CD4-positive, alpha-beta memory T cell (primary cell): ENCODE results near the gene SLC4A11. TPM values are rescaled to one million over a fixed set of nuclear protein-coding genes. Genes with fewer than 3 reads are reported as not detected.

Experiments used
- CTCF ChIA-PET: fragments of 350-600 bp; sonication (Branson Sonifier 250); formaldehyde crosslinking; loops from one replicate; lab custom pipeline; 2021; ENCODE audit warnings: inconsistent platforms; ENCODE audit not compliant: partially characterized antibody; lab: Charles Lee
- POLR2A ChIA-PET: fragments of 350-600 bp; sonication (Branson Sonifier 250); formaldehyde crosslinking; loops from one replicate; lab custom pipeline; 2021; ENCODE audit not compliant: partially characterized antibody; lab: Charles Lee
- DNase-seq, 5 donors: peaks; one replicate each; pipeline versions ENCODE4 v3.0.0 to v3.0.0-alpha.2; 2020 to 2022; ENCODE audit warnings: mixed read lengths in 1 of 5
- H3K27ac ChIP-seq: one replicate; pipeline ENCODE4 v1.7.0; 2013; ENCODE audit warnings: low read depth, low read length
- H3K27me3 ChIP-seq: 2 replicates; pipeline ENCODE4 v1.7.0; 2013; ENCODE audit warnings: mild to moderate bottlenecking, low read length, moderate library complexity; ENCODE audit not compliant: insufficient read depth
- H3K36me3 ChIP-seq: 2 replicates; pipeline ENCODE4 v1.7.0; 2013; ENCODE audit warnings: mild to moderate bottlenecking, low read length, moderate library complexity; ENCODE audit not compliant: insufficient read depth
- H3K4me1 ChIP-seq: 2 replicates; pipeline ENCODE4 v1.7.0; 2013; ENCODE audit warnings: mild to moderate bottlenecking, low read length, moderate library complexity; ENCODE audit not compliant: insufficient read depth
- H3K4me3 ChIP-seq, 2 donors: one replicate each; pipeline ENCODE4 v1.7.0; 2013; ENCODE audit warnings: low read length in 2 of 2, mild to moderate bottlenecking in 1 of 2
- H3K9me3 ChIP-seq, 2 donors: one replicate each; pipeline ENCODE4 v1.7.0; 2013; ENCODE audit warnings: low read length in 2 of 2, control low read depth in 1 of 2; ENCODE audit not compliant: control insufficient read depth in 1 of 2
- H3K27ac Mint-ChIP-seq, 7 donors: one replicate each; pipeline ENCODE4 v1.8.0; 2020 to 2021; ENCODE audit warnings: mixed read lengths in 7 of 7, mild to moderate bottlenecking in 6 of 7, inconsistent platforms in 3 of 7, moderate library complexity in 3 of 7
- H3K27me3 Mint-ChIP-seq, 2 donors: one replicate each; pipeline ENCODE4 v1.8.0; 2020 to 2021; ENCODE audit warnings: mixed read lengths in 2 of 2
- H3K36me3 Mint-ChIP-seq, 2 donors: one replicate each; pipeline ENCODE4 v1.8.0; 2020 to 2021; ENCODE audit warnings: mixed read lengths in 2 of 2, inconsistent platforms in 1 of 2, mild to moderate bottlenecking in 1 of 2
- H3K4me1 Mint-ChIP-seq, 4 donors: one replicate each; pipeline ENCODE4 v1.8.0; 2020 to 2021; ENCODE audit warnings: mixed read lengths in 4 of 4, mild to moderate bottlenecking in 1 of 4
- H3K4me3 Mint-ChIP-seq, 8 donors: one replicate each; pipeline ENCODE4 v1.8.0; 2020 to 2021; ENCODE audit warnings: mixed read lengths in 8 of 8, mild to moderate bottlenecking in 7 of 8, moderate library complexity in 6 of 8, inconsistent platforms in 3 of 8
- H3K9me3 Mint-ChIP-seq, 8 donors: one replicate each; pipeline ENCODE4 v1.8.0; 2020 to 2021; ENCODE audit warnings: mixed read lengths in 8 of 8, mild to moderate bottlenecking in 5 of 8, inconsistent platforms in 3 of 8, moderate library complexity in 1 of 8
- intact Hi-C: fragments of 100-400 bp; cut with micrococcal nuclease; formaldehyde crosslinking; loops from one replicate; pipeline ENCODE4 v1.15.1; 2023
- polyA plus RNA-seq, 2 donors: library from polyadenylated mRNA; unstranded; fragments of 300-500 nt; fragmentation: Illumina TruSeq; gene quantifications; one replicate each; pipeline ENCODE4 v1.2.3, GENCODE V29; 2021
- total RNA-seq, 2 experiments: library from RNA; stranded (reverse); gene quantifications; one replicate each; pipeline ENCODE4 v1.2.3, GENCODE V29; 2021

SLC4A11 gene
- total and polyA plus RNA-seq, 4 experiments from 2014 or later: 0.35 to 0.83 (median 0.37) TPM; not detected in 1

- intact Hi-C loops: no loop called here
- Mint-ChIP-seq H3K4me3 (no peak overlapping the region), H3K27ac (no peak overlapping the region), H3K27me3 (peaks cover 9 to 11% of the 10 kb centered on the region in 2 donors), H3K9me3 (no peaks in the 10 kb centered on the region), H3K4me1 (peaks cover 0 to 6% (median 2%) of the 10 kb centered on the region in 4 donors), H3K36me3 (no peaks in the 10 kb centered on the region)
- no peaks in the 10 kb centered on the region for H3K36me3 ChIP-seq
- DNase-seq: no peak
- ChIA-PET POLR2A (no interaction called here), CTCF (no interaction called here)
- no peak overlapping the region for H3K4me3 ChIP-seq
- H3K9me3 ChIP-seq: no peaks in the 10 kb centered on the region
- H3K4me1 ChIP-seq: peaks cover 8% of the 10 kb centered on the region
- no peak overlapping the region for H3K27ac ChIP-seq
- H3K27me3 ChIP-seq: peaks cover 24% of the 10 kb centered on the region
These were observed 4.9 kb downstream of the SLC4A11 start for GRCh38 chr20:3233991-3234498.

DNA sequence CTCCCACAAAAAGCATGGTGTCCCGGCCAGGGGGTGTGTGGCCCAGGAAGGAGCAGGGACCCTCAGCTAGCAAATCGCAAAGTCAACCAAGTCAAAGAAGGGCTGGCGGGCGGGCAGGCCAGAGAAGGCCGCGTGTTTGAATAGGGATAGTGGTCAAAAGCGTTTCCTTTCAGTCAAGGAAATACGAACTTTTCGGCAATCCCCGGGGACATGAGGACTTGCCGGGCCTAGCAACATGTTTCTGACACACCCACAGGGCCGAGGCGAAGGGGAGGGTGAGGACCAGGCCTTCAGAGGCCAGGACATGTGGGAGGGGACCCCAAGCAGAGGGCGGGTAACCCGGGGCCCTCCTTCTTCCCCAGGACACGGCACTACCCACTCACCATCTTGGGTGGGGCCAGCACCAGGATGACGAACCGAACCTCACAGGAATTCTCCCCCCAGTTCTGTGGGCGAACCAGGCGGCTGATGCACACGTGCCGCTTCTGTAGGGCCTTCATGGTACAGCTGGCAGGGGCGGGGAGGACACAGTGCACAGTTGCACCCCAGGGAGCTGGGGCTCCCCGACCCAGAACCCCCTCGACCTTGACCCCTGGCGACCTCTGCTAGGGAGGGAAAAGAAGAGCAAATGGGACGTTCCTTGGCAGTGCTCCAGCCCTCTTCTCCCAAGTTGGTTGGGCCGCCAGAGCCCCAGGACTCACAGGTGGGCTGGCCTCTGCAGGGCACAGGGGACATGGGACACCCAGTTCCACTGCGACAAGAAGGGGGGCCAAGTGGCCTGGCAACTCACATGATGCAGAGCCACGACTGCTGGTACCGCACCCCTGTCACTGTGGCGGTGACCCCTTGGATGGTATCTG is 5.6 kb downstream of the SLC4A11 start:
- H3K9me3 ChIP-seq: no peaks in the 10 kb centered on the region
- peaks cover 8% of the 10 kb centered on the region for H3K4me1 ChIP-seq
- no peak overlapping the region for H3K27ac ChIP-seq
- ChIA-PET POLR2A (no interaction called here), CTCF (no interaction called here)
- H3K4me3 Mint-ChIP-seq: no peak overlapping the region
- H3K36me3 Mint-ChIP-seq: no peaks in the 10 kb centered on the region
- intact Hi-C loops: no loop called here
- DNase-seq: no peak
- H3K27me3 Mint-ChIP-seq: peaks cover 9 to 11% of the 10 kb centered on the region in 2 donors
- no peak overlapping the region for H3K4me3 ChIP-seq
- H3K36me3 ChIP-seq: no peaks in the 10 kb centered on the region
- no peaks in the 10 kb centered on the region for H3K9me3 Mint-ChIP-seq
- peaks cover 0 to 6% (median 2%) of the 10 kb centered on the region in 4 donors for H3K4me1 Mint-ChIP-seq
- peak overlapping the region in 1 of 7 donors; percentile 66 for H3K27ac Mint-ChIP-seq
- peaks cover 24% of the 10 kb centered on the region for H3K27me3 ChIP-seq

GRCh38 chr20:3231889-3232588 is 7.0 kb downstream of the SLC4A11 start:
- Histone ChIP-seq H3K27ac (no peak overlapping the region), H3K9me3 (no peaks in the 10 kb centered on the region), H3K36me3 (no peaks in the 10 kb centered on the region), H3K4me3 (no peak overlapping the region), H3K4me1 (no peaks in the 10 kb centered on the region), H3K27me3 (peaks cover 16% of the 10 kb centered on the region)
- Mint-ChIP-seq H3K36me3 (no peaks in the 10 kb centered on the region), H3K4me3 (no peak overlapping the region), H3K4me1 (peaks cover 0 to 4% (median under 1%) of the 10 kb centered on the region in 4 donors), H3K9me3 (no peaks in the 10 kb centered on the region), H3K27ac (no peak overlapping the region), H3K27me3 (peaks cover 6 to 8% of the 10 kb centered on the region in 2 donors)
- intact Hi-C loops: no loop called here
- no peak for DNase-seq
- ChIA-PET POLR2A (interaction anchor here (0.9 kb wide), 1 partner anchor 75 kb away, joined by 3 read pairs; no protein-coding TSS in a partner anchor), CTCF (no interaction called here)

DNA sequence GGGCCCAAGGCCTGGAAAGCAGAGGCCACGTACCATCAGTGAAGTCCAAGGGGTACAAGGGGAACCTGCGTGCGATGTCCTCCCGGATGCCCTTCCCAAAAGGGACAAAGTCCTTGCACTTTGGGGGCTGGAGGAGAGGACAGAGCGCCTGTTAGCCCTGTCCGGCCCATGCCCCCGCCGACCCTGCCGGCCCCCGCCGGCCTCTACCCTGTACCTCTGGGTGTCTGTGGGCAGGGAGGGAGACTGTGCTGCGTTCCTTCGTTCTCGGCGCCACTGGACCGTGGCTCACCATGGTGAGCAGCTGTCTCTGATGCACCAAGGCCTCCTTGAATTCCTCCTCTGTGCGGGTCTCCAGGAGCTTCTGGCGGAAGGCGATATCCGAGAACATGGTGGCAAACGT is 7.9 kb downstream of the SLC4A11 start:
- H3K9me3 Mint-ChIP-seq: no peaks in the 10 kb centered on the region
- H3K27me3 Mint-ChIP-seq: peaks cover 3 to 5% of the 10 kb centered on the region in 2 donors
- Histone ChIP-seq H3K4me3 (no peak overlapping the region), H3K36me3 (no peaks in the 10 kb centered on the region), H3K27ac (no peak overlapping the region), H3K27me3 (peaks cover 11% of the 10 kb centered on the region), H3K4me1 (no peaks in the 10 kb centered on the region), H3K9me3 (no peaks in the 10 kb centered on the region)
- POLR2A ChIA-PET: no interaction called here
- intact Hi-C loops: no loop called here
- no peaks in the 10 kb centered on the region for H3K36me3 Mint-ChIP-seq
- no peak for DNase-seq
- no peak overlapping the region for H3K4me3 Mint-ChIP-seq
- H3K4me1 Mint-ChIP-seq: no peaks in the 10 kb centered on the region
- CTCF ChIA-PET: no interaction called here
- H3K27ac Mint-ChIP-seq: no peak overlapping the region

DNA sequence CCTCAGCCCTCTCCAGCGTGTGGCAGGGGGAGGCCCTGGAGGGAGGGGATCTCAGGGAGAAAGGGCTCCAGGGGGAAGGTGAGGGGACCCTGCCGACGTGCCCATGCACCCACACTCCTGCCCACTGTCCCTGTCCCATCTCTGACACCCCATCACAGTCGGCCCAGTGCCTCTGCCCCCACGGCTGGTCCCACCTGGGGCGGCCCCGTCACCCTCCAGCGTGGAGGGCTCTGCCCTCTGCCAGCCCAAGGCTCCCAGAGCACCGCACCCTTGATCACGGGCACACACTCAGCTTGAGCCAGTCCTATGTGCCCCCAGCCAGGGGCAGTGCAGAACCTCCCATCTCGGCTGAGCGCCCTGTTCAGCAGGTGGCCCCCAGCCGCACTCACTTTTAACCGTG is 9.2 kb downstream of the SLC4A11 start:
- Mint-ChIP-seq H3K4me1 (no peaks in the 10 kb centered on the region), H3K36me3 (no peaks in the 10 kb centered on the region), H3K27me3 (no peaks in the 10 kb centered on the region), H3K27ac (no peak overlapping the region), H3K4me3 (no peak overlapping the region), H3K9me3 (no peaks in the 10 kb centered on the region)
- DNase-seq: no peak
- intact Hi-C loops: no loop called here
- ChIA-PET POLR2A (no interaction called here), CTCF (no interaction called here)
- no peaks in the 10 kb centered on the region for H3K4me1 ChIP-seq
- H3K27me3 ChIP-seq: no peaks in the 10 kb centered on the region
- H3K9me3 ChIP-seq: no peaks in the 10 kb centered on the region
- no peak overlapping the region for H3K27ac ChIP-seq
- H3K36me3 ChIP-seq: no peaks in the 10 kb centered on the region
- H3K4me3 ChIP-seq: no peak overlapping the region

DNA sequence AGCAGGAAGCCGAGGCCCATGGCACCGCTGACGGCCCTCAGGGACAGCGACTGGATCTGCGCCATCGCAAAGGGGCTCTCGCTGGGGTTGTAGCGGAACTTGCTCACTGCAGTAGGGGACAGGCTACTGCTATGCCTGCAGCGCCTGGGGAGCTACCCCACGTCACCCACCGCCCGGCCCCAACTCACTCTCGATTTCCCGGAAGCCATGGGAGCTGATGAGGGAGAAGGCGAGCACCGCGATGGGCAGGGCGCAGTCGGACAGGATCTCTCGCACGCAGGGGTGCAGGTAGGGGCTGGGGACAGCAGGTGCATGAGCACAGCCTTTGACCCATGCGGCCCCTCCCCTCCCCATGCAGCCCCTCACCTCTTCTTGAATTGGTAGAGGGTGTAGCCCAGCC is 9.8 kb downstream of the SLC4A11 start:
- H3K9me3 Mint-ChIP-seq: no peaks in the 10 kb centered on the region
- intact Hi-C loops: no loop called here
- H3K27ac Mint-ChIP-seq: no peak overlapping the region
- H3K4me3 Mint-ChIP-seq: no peak overlapping the region
- H3K27ac ChIP-seq: no peak overlapping the region
- no peak for DNase-seq
- no peaks in the 10 kb centered on the region for H3K4me1 Mint-ChIP-seq
- ChIA-PET CTCF (no interaction called here), POLR2A (no interaction called here)
- H3K9me3 ChIP-seq: no peaks in the 10 kb centered on the region
- H3K4me1 ChIP-seq: no peaks in the 10 kb centered on the region
- H3K27me3 Mint-ChIP-seq: no peaks in the 10 kb centered on the region
- no peaks in the 10 kb centered on the region for H3K36me3 Mint-ChIP-seq
- no peak overlapping the region for H3K4me3 ChIP-seq
- no peaks in the 10 kb centered on the region for H3K36me3 ChIP-seq
- no peaks in the 10 kb centered on the region for H3K27me3 ChIP-seq

DNA sequence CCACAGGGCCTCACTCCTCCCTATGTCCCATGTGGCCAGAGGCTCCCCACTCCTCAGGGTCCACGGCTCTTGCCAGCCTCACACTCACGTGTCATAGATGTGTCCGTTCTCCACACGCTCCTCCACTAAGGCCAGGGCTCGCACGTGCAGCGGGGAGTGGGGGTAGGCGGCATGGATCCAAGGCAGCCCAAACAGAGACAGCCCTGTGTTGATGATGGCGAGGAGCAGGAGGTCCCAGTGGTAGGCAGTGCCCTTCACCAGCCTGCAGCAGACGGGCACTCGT is 10.3 kb downstream of the SLC4A11 start:
- no peak overlapping the region for H3K4me3 ChIP-seq

More for the DNA sequence above, 10.3 kb downstream of the SLC4A11 start:
- DNase-seq: no peak
- no peaks in the 10 kb centered on the region for H3K27me3 ChIP-seq
- no peaks in the 10 kb centered on the region for H3K36me3 ChIP-seq
- POLR2A ChIA-PET: no interaction called here
- H3K9me3 Mint-ChIP-seq: no peaks in the 10 kb centered on the region
- no peaks in the 10 kb centered on the region for H3K4me1 Mint-ChIP-seq
- no peak overlapping the region for H3K4me3 Mint-ChIP-seq
- no peak overlapping the region for H3K27ac ChIP-seq
- H3K9me3 ChIP-seq: no peaks in the 10 kb centered on the region
- peak overlapping the region in 1 of 7 donors; percentile 29 for H3K27ac Mint-ChIP-seq
- intact Hi-C loops: no loop called here
- H3K4me1 ChIP-seq: no peaks in the 10 kb centered on the region
- no peaks in the 10 kb centered on the region for H3K27me3 Mint-ChIP-seq
- no peaks in the 10 kb centered on the region for H3K36me3 Mint-ChIP-seq
- CTCF ChIA-PET: interaction anchor here (1.3 kb wide), 1 partner anchor 10 kb away, joined by 4 read pairs; no protein-coding TSS in a partner anchor
